Neural progenitor cell (in vitro differentiated cells): ENCODE results near the gene E2F2. TPM values are rescaled to one million over a fixed set of nuclear protein-coding genes. Genes with fewer than 3 reads are reported as not detected.

Source experiments
- DNase-seq: peaks from one replicate; pipeline ENCODE4 v3.0.0-alpha.2; 2016; ENCODE audit warnings: low spot score
- H2AFZ ChIP-seq: fragments of 200-600 bp; sonication (generic); replicated peaks from 2 replicates; pipeline ENCODE4 v1.6.1; 2016; ENCODE audit warnings: antibody characterized with exemption
- H3F3A ChIP-seq: fragments of 200-600 bp; sonication (generic); 2 replicates; pipeline ENCODE4 v1.6.1; 2016; ENCODE audit warnings: antibody characterized with exemption, low read depth
- H3K27ac ChIP-seq: fragments of 200-600 bp; sonication (generic); 2 replicates; pipeline ENCODE4 v1.5.1; 2016; ENCODE audit warnings: mild to moderate bottlenecking
- H3K27me3 ChIP-seq: fragments of 200-600 bp; sonication (generic); 2 replicates; pipeline ENCODE4 v1.6.1; 2016; ENCODE audit warnings: mild to moderate bottlenecking, moderate library complexity
- H3K36me3 ChIP-seq: fragments of 200-600 bp; sonication (generic); 2 replicates; pipeline ENCODE4 v1.5.1; 2016
- H3K4me1 ChIP-seq: fragments of 200-600 bp; sonication (generic); 2 replicates; pipeline ENCODE4 v1.6.1; 2016; ENCODE audit warnings: mixed run types
- H3K4me2 ChIP-seq: fragments of 200-600 bp; sonication (generic); 2 replicates; pipeline ENCODE4 v1.6.1; 2016
- H3K4me3 ChIP-seq: fragments of 200-600 bp; sonication (generic); 2 replicates; pipeline ENCODE4 v1.5.1; 2016
- H3K79me2 ChIP-seq: fragments of 200-600 bp; sonication (generic); 2 replicates; pipeline ENCODE4 v1.6.1; 2016; ENCODE audit warnings: low read depth
- H3K9ac ChIP-seq: fragments of 200-600 bp; sonication (generic); 2 replicates; pipeline ENCODE4 v1.6.1; 2016
- H3K9me3 ChIP-seq: fragments of 200-600 bp; sonication (generic); 2 replicates; pipeline ENCODE4 v1.5.1; 2016; ENCODE audit warnings: low read depth
- H4K20me1 ChIP-seq: fragments of 200-600 bp; sonication (generic); 2 replicates; pipeline ENCODE4 v1.6.1; 2016; ENCODE audit warnings: low read depth
- H3K27ac Mint-ChIP-seq: 3 replicates; pipeline ENCODE4 v1.8.0; 2021; ENCODE audit warnings: mixed read lengths
- H3K27me3 Mint-ChIP-seq: 2 replicates; pipeline ENCODE4 v1.8.0; 2022; ENCODE audit warnings: low read depth, mild to moderate bottlenecking, inconsistent platforms, moderate library complexity, mixed read lengths; ENCODE audit not compliant: insufficient read depth
- H3K36me3 Mint-ChIP-seq: 3 replicates; pipeline ENCODE4 v1.8.0; 2021; ENCODE audit warnings: mixed read lengths
- H3K4me1 Mint-ChIP-seq: 3 replicates; pipeline ENCODE4 v1.8.0; 2021; ENCODE audit warnings: mixed read lengths
- H3K4me3 Mint-ChIP-seq: 3 replicates; pipeline ENCODE4 v1.8.0; 2021; ENCODE audit warnings: mild to moderate bottlenecking, moderate library complexity, mixed read lengths
- H3K9me3 Mint-ChIP-seq: 3 replicates; pipeline ENCODE4 v1.8.0; 2020; ENCODE audit warnings: mixed read lengths
- EZH2 ChIP-seq: fragments of 200-600 bp; sonication (generic); IDR thresholded peaks from 2 replicates; pipeline ENCODE4 v1.6.1; 2017; ENCODE audit warnings: antibody characterized with exemption, mild to moderate bottlenecking, moderate library complexity
- EZH2phosphoT487 ChIP-seq: fragments of 200-600 bp; sonication (generic); IDR thresholded peaks from 2 replicates; pipeline ENCODE4 v1.6.1; 2017; ENCODE audit warnings: antibody characterized with exemption
- total RNA-seq: library from RNA; depleted of rRNA; stranded (reverse); fragments of >200 nt; gene quantifications from 2 replicates; pipeline ENCODE4 v1.2.3, GENCODE V29; 2015; ENCODE audit warnings: low replicate concordance
- TF ChIP-seq, protein P1 (sequence below): fragments of 200-600 bp; sonication (generic); IDR thresholded peaks from 2 replicates; pipeline ENCODE4 v1.5.1; 2017; ENCODE audit warnings: antibody characterized with exemption, mild to moderate bottlenecking

E2F2 gene, protein sequence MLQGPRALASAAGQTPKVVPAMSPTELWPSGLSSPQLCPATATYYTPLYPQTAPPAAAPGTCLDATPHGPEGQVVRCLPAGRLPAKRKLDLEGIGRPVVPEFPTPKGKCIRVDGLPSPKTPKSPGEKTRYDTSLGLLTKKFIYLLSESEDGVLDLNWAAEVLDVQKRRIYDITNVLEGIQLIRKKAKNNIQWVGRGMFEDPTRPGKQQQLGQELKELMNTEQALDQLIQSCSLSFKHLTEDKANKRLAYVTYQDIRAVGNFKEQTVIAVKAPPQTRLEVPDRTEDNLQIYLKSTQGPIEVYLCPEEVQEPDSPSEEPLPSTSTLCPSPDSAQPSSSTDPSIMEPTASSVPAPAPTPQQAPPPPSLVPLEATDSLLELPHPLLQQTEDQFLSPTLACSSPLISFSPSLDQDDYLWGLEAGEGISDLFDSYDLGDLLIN
- 3.4 and 7.0 TPM in 2 replicates for total RNA-seq

DNA sequence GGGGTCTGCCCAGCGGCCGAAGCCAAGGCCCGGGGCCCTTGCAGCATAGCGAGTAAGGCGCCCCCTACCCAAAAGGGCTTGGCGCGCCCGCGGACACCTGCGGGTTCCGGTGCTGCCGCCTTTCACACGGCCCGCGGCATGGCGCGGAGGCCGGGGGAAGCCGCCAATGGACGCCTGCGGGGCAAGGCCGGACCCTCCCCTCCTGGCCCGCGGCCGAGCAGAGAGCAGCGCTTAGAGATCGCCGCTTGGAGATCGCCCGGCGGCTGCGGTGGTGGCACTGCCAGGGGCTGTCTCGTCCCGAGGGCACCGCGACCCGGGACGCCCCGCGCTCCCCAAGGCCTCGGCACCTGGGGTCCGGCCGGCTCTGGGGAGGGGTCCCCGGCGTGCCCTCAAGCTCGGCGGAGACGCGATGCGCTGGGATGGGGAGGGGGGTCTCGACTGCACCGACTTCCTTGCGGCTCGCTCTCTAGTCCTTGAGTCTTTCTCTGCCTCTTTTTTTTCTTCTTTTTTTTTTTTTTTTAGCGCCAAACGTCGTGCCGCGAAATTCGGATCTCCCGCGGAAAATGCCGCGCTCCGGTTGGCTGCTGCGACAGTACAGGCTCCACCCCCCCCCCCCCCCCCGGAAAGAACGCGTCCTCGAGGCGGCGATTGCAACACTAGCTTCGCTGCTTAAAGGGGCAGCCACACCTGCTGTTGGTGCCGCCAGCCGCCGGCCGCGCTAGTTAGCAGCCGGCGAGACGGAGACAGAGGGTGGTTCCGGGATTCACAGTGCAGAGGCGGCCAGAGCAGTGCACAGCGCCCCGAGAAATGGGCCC lies at the start of gene E2F2:
TSS of gene E2F2 (minus strand) at position 487 of the 815 bp plus-strand sequence. CDS start at position 47, 440 bp downstream.
- Histone ChIP-seq H3K36me3 (no peaks in the 10 kb centered on the region), H3K4me2 (peak within 1 kb of the TSS; percentile 88), H4K20me1 (peaks cover 20% of the 10 kb centered on the region), H3K4me3 (peak within 1 kb of the TSS; percentile 65), H3F3A (peaks cover 36% of the 10 kb centered on the region), H3K4me1 (peaks cover 20% of the 10 kb centered on the region), H3K9ac (no peak within 1 kb of the TSS), H3K27ac (no peak within 1 kb of the TSS), H3K9me3 (no peaks in the 10 kb centered on the region), H3K27me3 (peaks cover 22% of the 10 kb centered on the region), H3K79me2 (peaks cover 12% of the 10 kb centered on the region), H2AFZ (peak within 1 kb of the TSS; percentile 99)
- Mint-ChIP-seq H3K4me3 (peak within 1 kb of the TSS; percentile 91), H3K27me3 (peaks cover 9% of the 10 kb centered on the region), H3K9me3 (no peaks in the 10 kb centered on the region), H3K27ac (peak within 1 kb of the TSS; percentile 33), H3K36me3 (no peaks in the 10 kb centered on the region), H3K4me1 (peaks cover 45% of the 10 kb centered on the region)
- peak; percentile 94 for DNase-seq
- TF ChIP-seq, protein P1, sequence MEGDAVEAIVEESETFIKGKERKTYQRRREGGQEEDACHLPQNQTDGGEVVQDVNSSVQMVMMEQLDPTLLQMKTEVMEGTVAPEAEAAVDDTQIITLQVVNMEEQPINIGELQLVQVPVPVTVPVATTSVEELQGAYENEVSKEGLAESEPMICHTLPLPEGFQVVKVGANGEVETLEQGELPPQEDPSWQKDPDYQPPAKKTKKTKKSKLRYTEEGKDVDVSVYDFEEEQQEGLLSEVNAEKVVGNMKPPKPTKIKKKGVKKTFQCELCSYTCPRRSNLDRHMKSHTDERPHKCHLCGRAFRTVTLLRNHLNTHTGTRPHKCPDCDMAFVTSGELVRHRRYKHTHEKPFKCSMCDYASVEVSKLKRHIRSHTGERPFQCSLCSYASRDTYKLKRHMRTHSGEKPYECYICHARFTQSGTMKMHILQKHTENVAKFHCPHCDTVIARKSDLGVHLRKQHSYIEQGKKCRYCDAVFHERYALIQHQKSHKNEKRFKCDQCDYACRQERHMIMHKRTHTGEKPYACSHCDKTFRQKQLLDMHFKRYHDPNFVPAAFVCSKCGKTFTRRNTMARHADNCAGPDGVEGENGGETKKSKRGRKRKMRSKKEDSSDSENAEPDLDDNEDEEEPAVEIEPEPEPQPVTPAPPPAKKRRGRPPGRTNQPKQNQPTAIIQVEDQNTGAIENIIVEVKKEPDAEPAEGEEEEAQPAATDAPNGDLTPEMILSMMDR, result peak; percentile 34
- peak; percentile 50 for TF ChIP-seq EZH2phosphoT487
- no peak for TF ChIP-seq EZH2

DNA sequence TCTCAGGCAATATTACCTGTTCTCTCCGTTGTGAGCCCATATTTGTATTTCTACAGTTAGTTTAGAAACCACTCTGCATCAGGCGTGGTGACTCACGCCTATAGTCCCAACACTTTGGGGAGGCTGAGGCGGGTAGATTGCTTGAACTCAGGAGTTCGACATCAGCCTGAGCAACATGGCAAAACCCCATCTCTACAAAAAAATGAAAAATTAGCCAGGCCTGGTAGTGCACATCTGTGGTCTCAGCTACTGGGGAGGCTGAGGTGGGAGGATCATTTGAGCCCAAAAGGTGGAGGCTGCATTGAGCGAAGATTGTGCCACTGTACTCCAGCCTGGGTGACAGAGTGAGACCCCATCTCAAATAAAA lies 47.9 kb upstream of the E2F2 start:
- no peak overlapping the region for H3K27ac ChIP-seq
- Mint-ChIP-seq H3K27me3 (peaks cover 3% of the 10 kb centered on the region), H3K36me3 (no peaks in the 10 kb centered on the region), H3K4me1 (peaks cover 39% of the 10 kb centered on the region), H3K9me3 (no peaks in the 10 kb centered on the region), H3K4me3 (peak overlapping the region; percentile 36), H3K27ac (no peak overlapping the region)
- H3F3A ChIP-seq, result peaks cover 3% of the 10 kb centered on the region
- H3K79me2 ChIP-seq, result no peaks in the 10 kb centered on the region
- H3K4me1 ChIP-seq, result no peaks in the 10 kb centered on the region
- no peak overlapping the region for H3K4me2 ChIP-seq
- H3K4me3 ChIP-seq, result no peak overlapping the region
- H4K20me1 ChIP-seq, result no peaks in the 10 kb centered on the region
- DNase-seq, result no peak
- no peak overlapping the region for H3K9ac ChIP-seq
- no peaks in the 10 kb centered on the region for H3K27me3 ChIP-seq
- H3K36me3 ChIP-seq, result no peaks in the 10 kb centered on the region
- H2AFZ ChIP-seq, result no peak overlapping the region
- TF ChIP-seq, protein P1, result no peak
- no peak for TF ChIP-seq EZH2phosphoT487
- TF ChIP-seq EZH2, result no peak
- H3K9me3 ChIP-seq, result no peaks in the 10 kb centered on the region

DNA sequence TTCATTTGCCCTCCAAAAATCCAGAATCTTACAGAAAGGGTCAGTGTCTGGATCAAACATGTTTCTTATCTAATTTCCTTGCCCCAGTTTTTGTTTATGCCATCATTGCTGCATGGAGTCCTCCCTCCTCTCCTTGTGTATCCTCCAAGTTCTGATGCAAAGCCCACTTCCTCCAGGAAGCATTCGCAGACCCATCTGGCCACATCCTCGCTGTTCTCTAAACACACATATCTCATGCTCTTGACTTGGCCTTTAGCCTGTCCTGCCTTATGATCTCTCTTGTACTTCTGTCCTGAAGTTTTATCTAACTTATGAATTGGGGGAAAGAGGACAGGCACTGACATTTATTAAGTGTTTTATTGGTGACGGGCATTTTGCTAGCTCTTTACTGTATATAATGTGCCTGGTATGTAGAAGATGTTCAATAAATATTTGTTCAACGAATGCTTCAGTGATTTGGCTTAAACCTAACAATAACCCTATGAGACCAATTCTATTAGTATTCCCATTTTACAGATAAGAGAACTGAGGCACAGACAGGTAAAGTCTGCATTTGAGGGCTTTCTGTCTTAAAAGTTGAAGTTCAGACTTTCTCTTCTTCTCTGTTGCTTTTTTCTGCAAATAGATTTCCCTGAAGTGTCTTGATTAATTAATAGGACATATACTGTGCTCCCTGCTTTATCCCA lies 47.4 kb upstream of the E2F2 start:
- H3K27me3 Mint-ChIP-seq, result peaks cover 3% of the 10 kb centered on the region
- no peak for DNase-seq
- TF ChIP-seq, protein P1, result no peak
- TF ChIP-seq EZH2phosphoT487 (no peak), EZH2 (no peak)
- peak overlapping the region; percentile 36 for H3K4me3 Mint-ChIP-seq
- Histone ChIP-seq H3K79me2 (no peaks in the 10 kb centered on the region), H3K9ac (no peak overlapping the region), H3K36me3 (no peaks in the 10 kb centered on the region), H2AFZ (no peak overlapping the region), H3F3A (peaks cover 5% of the 10 kb centered on the region), H3K4me2 (no peak overlapping the region), H3K27ac (no peak overlapping the region), H4K20me1 (no peaks in the 10 kb centered on the region), H3K4me1 (no peaks in the 10 kb centered on the region), H3K4me3 (no peak overlapping the region), H3K9me3 (no peaks in the 10 kb centered on the region), H3K27me3 (no peaks in the 10 kb centered on the region)
- H3K27ac Mint-ChIP-seq, result no peak overlapping the region
- no peaks in the 10 kb centered on the region for H3K36me3 Mint-ChIP-seq
- H3K4me1 Mint-ChIP-seq, result peaks cover 39% of the 10 kb centered on the region
- no peaks in the 10 kb centered on the region for H3K9me3 Mint-ChIP-seq
